GM19193 (cell line): ENCODE data around the gene DPY30.
A peak's percentile ranks its signal among the peaks of the same experiment; 100 is the strongest.

Source experiments
- POLR2A ChIP-seq: IDR thresholded peaks from 4 replicates; pipeline ENCODE4 v1.6.1; 2011; ENCODE audit not compliant: insufficient read depth, insufficient read length; ENCODE audit errors: extremely low read depth

The DPY30 gene

DNA sequence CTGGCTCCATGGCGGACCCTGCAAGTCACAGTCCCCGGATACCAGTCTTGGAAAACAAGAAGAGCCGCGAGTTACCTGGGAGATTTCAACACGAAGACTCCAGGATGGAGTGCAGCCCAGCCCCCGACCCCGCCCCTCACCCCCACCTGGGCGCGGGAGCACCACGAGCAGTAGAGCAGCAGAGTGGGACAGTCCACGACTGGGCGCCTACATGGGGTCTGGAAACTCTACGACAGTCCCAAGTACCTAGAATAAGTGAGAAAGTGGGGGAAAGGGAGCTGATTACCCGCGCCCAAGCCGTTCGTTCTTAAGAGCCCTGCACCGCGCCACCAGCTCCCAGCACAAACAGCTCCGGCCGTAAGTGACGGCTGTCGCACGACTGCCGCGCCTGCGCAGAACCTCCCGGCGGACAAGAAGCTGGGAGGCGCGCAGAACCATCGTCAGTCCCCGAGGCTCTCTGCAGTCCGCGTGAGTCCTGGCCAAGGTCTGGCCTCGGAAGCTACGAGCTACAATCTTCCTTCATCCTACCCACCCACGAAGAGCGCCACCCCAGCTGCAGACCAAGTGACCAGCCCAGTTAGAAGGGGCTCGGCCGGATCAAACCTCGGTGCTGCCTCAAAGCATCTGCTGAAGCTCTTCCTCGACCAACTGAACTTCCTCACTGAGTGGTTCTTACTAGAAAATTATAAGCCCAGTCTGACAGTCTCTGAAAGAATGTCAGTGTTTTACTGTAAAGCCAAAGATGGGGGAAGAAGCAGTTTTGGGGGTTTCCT is at the start of gene DPY30:
TSS of gene DPY30 (minus strand) at position 359 of the 773 bp plus-strand sequence. CDS start at position 10, 349 bp downstream.
- TF ChIP-seq POLR2A, result peak; percentile 99

DNA sequence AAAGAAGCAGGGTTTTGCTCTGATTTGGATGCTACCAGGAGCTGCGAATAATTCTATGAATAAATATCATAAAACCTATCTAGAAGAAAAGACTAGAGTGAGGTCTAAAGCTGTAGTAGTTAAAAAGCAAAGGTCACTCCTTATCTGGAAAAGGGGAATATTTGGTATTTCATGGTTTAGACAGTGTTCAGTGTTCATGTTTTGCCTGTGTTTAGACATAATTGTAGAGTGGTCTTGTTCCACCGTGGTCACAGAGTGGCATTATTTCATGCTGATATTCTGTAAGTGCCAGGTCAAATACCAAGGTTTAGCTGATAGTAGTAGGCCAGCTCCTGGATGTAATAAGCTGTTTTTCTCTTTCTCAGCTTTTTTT is 34.5 kb upstream of the DPY30 start:
- TF ChIP-seq POLR2A, result no peak

DNA sequence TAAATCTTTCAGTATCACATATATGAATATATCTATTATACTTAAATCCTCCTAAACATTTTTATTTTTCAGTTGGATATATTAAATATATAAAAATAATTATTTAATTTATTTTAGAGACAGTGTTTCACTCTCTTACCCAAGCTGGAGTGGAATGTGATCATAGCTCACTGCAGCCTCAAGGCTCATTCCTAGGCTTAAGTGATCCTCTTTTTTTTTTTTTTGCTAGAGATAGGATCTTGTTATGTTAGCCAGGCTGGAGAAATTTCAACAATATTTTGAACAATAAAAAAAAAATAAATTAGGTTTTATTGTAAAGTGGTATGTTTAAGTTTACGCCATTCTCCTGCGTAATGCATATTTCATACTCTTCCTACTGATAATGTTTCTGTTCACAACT is 27.9 kb upstream of the DPY30 start:
- TF ChIP-seq POLR2A, result no peak

DNA sequence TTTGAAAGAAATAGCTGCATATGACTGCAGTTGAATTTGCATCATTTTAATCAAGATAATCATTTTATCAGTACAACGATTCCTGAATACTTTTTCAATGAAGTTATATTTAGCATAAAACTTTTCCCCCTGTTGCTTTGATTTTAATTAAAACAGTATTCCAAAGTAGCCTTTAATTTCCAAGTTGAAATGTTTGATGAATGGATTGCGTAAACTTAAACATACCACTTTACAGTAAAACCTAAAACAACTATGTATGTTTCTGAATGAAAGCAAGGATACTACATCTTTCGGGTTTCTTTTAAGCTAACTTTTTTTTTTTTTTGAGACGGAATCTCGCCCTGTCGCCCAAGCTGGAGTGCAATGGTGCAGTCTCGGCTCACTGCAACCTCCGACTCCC is 25.1 kb upstream of the DPY30 start:
- TF ChIP-seq POLR2A, result no peak

DNA sequence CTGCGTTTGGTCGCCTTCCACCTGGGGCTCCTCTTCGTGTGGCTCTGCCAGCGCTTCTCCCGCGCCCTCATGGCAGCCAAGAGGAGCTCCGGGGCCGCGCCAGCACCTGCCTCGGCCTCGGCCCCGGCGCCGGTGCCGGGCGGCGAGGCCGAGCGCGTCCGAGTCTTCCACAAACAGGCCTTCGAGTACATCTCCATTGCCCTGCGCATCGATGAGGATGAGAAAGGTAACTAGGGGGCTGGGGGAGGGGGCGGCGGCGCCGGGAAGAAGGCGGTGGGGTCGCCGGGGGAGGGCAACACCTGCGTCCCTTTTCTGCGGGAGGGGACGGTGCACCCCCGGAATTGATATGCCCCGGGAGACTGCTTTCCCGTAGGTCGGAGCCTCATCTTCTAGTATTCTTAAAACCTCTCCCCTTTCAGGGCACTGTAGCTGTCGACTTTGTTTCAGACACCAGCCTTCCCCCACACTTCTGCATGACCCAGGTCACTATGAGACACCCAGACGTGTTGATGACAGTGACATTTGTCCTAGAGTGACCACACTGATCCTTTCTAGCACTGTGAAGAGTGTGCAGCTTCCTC is 24.5 kb upstream of the DPY30 start:
- peak; percentile 67 for TF ChIP-seq POLR2A

DNA sequence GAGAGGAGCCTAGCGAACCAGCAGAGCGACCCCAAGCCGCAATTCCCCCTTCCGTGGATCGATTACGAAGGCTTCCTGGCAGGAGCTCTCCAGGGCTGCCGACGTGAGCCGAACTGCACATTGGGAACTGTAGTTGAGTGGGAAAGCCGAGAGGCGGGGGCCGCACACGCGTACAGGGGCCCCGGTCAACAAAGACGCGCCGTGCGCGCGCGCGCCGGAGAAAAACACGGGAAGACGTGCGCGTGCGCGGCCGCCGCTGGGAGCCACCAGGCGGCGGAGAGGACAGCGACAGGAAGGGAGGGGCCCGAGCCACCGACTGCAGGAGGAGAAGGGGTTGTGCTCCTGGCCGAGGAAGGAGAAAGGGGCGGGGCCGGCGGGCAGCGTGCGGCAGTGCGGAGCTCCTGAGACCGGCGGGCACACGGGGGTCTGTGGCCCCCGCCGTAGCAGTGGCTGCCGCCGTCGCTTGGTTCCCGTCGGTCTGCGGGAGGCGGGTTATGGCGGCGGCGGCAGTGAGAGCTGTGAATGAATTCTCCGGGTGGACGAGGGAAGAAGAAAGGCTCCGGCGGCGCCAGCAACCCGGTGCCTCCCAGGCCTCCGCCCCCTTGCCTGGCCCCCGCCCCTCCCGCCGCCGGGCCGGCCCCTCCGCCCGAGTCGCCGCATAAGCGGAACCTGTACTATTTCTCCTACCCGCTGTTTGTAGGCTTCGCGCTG is 23.9 kb upstream of the DPY30 start, which contains the start of gene SPAST:
TSS of gene SPAST (plus strand) at position 247 of the 711 bp plus-strand sequence. CDS start at position 523, 276 bp downstream.
- peak; percentile 73 for TF ChIP-seq POLR2A

DNA sequence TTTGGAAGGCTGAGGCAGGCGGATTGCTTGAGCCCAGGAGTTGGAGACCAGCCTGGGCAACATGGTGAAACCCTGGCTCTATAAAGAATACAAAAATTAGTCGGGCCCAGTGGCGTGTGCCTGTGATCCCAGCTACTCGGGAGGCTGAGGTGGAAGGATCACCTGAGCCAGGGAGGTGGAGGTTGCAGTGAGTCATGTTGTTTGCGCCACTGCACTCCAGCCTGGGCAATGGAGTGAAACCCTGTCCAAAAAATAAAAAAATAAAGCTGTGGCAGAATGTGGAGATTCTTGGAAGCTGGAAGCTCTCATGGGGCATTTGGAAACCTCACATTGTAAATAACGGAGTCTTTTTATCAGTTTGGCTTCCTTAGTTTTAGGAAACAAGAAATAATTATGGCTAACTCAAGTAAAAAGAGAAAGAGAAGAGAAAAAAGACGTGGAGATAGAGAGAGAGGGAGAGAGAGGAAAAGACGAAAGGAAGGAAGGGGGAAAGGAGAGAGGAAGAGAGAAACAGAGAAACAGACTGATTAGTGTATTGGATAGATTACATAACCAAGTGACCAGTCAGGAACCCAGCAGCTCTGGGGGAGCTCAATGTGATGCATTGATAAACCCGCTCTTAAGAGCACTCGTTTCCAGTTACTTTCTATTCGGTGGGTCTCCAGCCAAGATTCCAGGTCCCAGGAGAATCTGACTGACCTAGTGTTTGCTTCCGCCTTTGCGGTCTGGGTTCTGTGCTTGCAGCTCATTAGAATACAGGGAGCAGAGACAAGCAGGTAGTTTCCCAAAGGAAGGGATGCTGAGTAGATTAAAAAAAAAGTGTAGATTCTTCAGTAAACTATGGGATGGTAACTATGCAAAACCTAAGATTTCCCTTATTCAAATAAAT is 22.6 kb upstream of the DPY30 start:
- no peak for TF ChIP-seq POLR2A

DNA sequence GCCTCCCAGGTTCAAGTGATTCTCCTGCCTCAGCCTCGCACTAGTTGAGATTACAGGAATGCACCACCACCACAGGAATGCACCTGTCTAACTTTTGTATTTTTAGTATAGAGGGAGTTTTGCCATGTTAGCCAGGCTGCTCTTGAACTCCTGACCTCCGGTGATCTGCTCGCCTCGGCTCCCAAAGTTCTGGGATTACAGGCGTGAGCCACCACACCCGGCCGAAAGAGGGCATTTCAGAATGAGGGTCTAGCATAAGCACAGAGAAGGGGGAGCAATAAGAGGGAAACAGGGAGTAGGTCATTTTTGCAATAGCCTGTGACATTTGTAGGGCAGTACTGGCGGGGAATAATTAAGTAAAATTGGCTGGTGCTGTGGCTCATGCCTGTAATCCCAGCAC is 21.8 kb upstream of the DPY30 start:
- TF ChIP-seq POLR2A, result no peak

DNA sequence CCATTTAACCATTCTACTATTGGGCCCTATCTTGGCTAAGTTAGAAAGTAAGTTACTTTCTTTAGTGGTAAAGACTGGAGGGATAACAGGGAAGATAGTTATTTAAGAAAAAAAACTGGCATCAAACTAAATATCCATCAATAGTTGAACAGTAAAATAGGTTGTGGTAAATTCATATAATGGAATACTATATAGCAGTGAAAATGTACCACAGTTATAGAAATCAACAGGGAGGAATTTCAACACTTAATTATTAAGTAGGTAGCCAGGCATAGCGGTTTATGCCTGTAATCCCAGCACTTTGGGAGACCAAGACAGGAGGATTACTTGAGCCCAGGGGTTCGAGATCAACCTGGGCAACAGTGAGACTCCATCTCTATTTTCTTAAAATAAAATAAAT is 20.7 kb upstream of the DPY30 start:
- TF ChIP-seq POLR2A, result no peak

DNA sequence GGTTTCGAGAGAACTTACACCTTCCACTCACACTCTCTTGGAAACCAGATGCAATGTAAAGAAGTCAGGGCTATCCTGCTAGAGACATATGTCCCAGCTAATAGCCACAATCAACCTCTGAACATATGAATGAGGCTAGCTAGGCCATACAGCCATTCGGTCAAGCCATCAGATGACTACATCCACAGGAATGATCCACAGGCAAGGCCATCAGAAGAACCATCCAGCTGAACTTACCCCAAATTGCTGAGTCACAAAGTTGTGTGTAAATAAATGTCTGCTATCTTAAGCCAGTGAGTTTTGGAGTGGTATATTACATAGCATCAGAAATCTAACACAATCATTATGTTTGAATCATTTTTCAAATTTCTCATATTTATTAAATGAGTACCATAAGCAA is 18.5 kb upstream of the DPY30 start:
- TF ChIP-seq POLR2A, result no peak

DNA sequence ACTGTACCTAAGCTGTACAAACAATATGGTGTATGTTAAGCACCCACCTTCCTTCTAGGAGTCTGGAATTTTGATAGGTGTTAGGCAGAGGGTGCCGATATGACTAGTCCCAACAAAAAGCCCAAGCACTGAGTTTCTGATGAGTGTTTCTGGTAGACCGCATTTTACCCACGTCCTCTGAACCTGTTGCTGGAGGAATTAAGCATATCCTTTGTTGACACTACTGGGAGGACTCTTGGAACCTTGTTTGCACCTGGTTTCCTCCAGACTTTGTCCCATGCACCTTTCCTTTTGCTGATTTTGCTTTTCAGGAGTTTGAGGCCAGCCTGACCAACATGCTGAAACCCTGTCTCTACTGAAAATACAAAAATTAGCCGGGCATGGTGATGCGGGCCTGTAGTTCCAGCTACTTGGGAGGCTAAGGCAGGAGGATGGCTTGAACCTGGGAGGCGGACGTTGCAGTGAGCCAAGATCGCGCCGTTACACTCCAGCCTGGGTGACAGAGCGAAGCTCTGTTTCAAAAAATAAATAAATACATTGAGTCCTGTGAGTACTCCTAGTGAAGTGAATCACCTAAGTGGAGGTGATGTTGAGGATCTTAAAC is 12.3 kb upstream of the DPY30 start:
- TF ChIP-seq POLR2A, result no peak

DNA sequence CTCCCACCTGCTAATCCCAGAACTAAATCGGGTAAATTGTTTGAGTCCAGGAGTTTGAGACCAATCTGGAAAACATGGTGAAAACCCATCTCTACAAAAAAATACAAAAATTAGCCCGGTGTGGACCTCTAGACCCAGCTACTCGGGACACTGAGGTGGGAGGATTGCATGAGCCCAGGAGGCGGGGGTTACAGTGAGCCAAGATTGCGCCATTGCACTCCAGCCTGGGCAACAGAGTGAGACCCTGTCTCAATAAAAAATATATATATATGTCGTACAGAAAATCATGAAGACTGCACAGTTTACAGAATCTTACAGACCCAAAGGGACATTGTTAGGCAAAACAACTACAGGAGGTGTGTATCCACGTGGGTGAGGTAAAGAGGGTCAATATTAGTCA is 4.0 kb upstream of the DPY30 start:
- no peak for TF ChIP-seq POLR2A

DNA sequence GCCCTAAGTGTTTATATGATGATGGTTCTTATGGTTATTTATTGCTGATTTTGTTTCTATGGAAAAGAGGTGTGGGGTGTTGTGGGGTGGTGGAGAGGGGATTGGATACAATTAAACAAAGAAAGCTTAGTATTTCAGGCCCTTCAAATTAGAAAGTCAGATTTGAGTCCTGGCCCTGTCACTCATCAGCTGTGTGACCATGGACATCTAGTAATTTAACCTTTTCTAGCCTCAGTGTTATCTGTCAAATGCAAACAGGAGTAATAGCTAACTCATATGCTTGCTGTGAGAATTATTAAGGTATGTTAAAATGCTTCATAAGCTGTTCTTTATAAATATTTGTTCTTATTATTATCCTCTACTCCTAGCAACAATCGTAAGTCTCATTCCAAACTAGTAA is 26.7 kb downstream of the DPY30 start:
- TF ChIP-seq POLR2A, result no peak

DNA sequence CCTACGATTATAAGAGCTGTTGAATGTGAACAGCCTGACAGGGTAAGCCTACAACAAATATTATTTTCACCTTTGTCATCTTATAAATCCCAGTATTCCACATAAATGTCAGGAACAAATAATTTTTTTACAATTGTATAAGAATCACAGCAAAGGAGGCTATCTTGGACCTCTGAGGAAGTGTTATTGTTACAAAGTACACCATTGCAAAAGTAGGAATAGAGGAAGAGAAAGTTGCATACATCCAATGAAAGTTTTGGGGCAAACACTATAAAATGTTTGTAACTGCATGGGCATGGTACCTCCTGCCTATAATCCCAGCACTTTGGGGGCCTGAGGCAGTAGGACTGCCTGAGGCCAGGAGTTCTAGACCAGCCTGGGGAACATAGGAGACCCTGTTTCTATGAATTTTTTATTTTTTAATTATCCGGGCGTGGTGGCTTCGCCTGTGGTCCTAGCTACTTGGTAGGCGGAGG is 28.1 kb downstream of the DPY30 start:
- no peak for TF ChIP-seq POLR2A

DNA sequence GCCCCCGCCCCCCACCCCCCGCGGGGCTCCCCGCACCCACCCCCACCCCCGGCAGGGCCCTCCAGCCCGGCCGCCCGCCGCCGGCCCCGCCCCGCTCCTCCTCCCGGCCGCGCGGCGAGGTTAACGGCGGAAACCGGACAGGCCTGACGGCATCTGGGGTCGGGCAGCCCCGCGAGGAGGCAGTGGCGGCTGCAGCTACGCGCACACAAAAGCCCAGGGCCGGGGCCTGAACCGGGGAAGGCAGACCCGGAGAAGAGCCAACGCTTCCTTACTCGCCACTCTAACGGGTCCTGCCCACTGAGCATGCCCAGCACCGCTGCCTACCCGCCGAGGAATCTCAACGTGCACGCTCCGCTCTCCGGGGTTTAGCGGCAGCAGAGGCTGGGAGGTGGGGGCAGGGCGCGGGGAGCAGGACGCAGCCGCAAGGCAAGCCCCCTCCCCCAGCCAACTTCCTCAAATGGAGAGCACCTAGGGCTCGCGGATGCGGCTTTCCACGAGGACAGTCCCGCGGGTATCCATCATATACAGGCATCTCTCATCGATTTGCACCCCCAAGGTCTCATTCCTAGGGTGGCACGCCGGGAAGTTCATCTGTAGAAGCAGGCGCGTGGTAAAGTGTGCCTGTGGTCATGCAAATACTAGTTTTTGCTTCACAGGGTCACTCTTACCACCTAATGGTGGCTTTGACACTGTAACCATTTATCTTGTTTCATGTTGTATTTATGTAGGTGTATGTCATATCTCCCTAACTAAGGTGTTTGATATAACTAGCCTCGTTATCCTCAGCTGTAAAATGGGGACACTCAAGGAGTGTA is 28.7 kb downstream of the DPY30 start, which contains the start of gene MEMO1:
TSS of gene MEMO1 (minus strand) at position 339 of the 815 bp plus-strand sequence. CDS start 761 bp downstream, outside the sequence.
- peak; percentile 96 for TF ChIP-seq POLR2A
